ENCODE measurements around the gene ABRAXAS1.
"Not testable (repeated sequence)": the region's sequence is repeated elsewhere in the genome, so short reads cannot be mapped to it uniquely, and the experiment has no call there.

The ABRAXAS1 gene

DNA sequence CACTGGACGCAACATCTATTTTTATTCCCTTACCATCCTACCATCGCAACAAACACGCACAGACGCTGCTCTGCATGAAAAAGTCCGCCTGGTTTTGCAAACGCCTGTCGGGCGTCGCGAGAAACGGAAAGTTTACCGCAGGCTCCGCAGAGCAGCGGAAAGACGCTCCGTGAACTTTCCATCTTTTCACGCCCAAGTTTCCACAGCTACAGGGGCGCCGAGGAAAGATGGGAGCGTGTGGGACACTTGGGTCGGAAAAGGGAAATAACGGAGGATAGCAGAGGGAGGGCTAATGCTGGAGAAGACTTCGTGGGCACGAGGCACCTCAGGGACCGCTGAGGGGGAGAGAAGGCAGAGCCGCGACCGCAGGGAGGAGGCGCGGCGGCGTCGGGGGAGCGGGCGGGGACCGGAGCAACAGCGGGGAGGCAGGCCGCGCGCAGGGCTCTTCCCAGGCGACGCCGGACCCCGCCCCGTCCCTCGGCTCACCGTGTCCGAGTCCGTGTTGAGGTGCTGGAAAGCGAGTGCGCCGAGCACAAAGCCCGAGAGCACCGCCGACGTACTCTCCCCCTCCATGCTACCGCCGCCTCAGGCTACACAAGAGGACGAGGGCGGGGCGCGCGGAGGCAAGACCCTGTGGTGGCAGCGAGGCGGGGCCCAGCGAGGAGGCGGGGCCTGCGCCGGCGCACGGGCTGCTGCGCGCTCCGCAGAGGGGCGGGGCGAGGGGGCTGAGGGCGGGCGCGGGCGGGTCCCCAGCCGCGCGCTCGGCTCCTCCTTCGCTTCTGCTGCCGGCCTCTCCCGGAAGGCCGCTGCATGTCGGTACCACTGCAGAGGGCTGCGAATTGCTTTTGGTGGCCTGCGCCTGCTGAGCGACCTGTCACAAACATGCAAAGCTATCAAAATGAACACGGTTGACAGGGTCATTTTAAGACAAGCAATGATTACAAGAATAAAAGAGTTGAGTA is at the start of gene ABRAXAS1:
Gene ABRAXAS1 (minus strand): TSS at position 601 of the 962 bp plus-strand sequence. CDS start 28 bp downstream, at position 573.
- peak; percentile 88 to 90 for DNase-seq

- no peak for DNase-seq
Measured at GRCh38 chr4:83527671-83528070, 42.8 kb upstream of the ABRAXAS1 start.

GRCh38 chr4:83522239-83522638 is 37.3 kb upstream of the ABRAXAS1 start:
- no peak for DNase-seq

GRCh38 chr4:83516042-83516772 is 31.3 kb upstream of the ABRAXAS1 start:
- DNase-seq, result no peak

DNA sequence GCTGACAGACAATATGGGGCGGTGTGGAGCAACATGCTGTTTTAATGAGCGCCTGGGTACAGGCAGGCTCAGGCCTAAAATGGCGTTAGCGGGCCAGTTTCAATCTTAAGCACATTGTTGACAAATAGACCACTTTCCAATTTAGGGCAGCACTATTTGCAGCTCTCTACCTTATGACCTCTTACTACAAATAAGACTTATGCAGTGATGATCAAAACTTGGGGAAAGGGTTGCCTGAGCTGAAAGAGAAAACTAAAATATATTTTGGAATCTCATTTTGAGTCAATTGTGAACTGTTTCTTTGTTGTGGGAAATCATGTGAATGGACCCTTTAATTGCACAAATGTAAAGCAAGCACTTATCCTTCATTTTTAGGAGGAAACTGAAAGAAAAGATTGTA is 25.5 kb upstream of the ABRAXAS1 start:
- DNase-seq, result no peak

- DNase-seq, result peak; percentile 26 to 53
Measured at GRCh38 chr4:83509156-83509585, 24.3 kb upstream of the ABRAXAS1 start.

GRCh38 chr4:83504996-83505395 is 20.1 kb upstream of the ABRAXAS1 start:
- DNase-seq, result no peak

DNA sequence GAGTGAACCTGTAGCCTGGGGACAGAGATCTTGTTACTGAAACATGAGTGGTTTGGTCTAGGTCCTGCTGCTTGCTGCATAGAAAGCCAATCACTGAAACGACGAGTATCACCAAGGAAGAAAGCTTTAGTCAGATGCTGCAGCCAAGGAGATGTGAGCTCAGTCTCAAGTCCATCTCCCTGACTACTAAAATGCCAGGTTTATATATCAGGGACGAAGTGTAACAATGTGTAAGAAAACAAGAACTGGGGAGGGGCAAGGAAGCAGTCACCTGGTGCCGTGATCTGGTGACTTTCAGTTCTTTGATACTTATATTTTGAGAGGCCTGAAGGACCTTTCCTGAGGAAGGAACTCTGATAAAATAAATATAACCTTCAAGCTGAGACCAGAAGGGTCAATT is 19.6 kb upstream of the ABRAXAS1 start:
- no peak for DNase-seq

DNA sequence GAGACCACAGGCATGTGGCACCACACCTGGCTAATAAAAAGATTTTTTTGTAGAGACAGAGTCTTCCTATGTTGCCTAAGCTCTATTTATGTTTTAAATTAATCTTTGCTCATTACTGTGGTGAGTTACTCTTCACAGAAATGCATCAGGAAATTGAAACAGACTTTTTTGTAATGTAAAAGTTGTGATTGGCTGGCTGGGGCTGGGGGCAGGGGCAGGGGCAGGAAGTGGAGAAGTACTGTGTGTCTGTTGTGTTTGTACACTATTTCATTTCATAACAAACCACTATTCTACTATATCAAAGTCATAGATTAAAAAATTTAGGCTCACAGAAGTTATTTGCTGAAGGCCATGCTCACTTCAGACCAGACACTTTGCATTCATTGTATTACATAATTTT is 19.1 kb upstream of the ABRAXAS1 start:
- no peak for DNase-seq

- not testable (repeated sequence) for DNase-seq
Measured at GRCh38 chr4:83501671-83502070, 16.8 kb upstream of the ABRAXAS1 start.

- DNase-seq, result no peak
Measured at GRCh38 chr4:83498187-83498586, 13.3 kb upstream of the ABRAXAS1 start.

GRCh38 chr4:83496085-83496917 is 11.4 kb upstream of the ABRAXAS1 start:
- not testable (repeated sequence) for DNase-seq

GRCh38 chr4:83490876-83491450 is 6.1 kb upstream of the ABRAXAS1 start:
- DNase-seq, result no peak

GRCh38 chr4:83489711-83490326 is 4.9 kb upstream of the ABRAXAS1 start:
- no peak for DNase-seq

DNA sequence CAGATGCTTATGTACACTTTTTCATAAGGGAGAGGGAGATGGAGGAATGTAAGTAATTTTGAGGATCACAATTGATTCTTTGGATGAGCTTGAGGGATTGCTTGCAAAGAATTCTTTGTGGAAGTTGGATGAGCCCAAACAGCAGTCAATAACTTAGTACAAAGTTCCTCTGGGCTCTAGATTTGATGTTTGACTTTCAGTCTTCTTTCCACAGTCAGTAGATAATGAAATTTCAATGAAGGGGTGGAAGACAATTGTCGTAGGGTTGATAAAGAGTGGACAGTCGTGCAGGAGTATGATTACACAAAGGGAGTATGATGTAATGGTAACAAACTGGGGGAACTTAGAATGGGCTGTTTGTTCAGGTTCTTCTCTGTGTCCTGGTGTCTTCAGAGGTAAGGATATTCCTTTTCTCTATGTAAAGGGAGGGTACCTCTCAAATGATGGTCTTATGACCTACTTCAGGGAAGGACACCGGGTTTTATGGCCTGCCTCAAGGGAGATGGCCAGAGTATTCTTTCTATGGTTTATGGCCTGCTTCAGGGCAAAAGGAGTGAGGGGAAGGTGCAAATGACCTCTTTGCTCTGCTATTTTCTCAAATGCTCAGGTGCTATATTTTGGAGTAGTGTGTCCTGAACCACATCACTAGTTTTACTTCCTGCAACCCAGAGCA is 1.7 kb upstream of the ABRAXAS1 start:
- DNase-seq, result no peak

GRCh38 chr4:83473966-83474365 is 10.9 kb downstream of the ABRAXAS1 start:
- DNase-seq, result no peak

DNA sequence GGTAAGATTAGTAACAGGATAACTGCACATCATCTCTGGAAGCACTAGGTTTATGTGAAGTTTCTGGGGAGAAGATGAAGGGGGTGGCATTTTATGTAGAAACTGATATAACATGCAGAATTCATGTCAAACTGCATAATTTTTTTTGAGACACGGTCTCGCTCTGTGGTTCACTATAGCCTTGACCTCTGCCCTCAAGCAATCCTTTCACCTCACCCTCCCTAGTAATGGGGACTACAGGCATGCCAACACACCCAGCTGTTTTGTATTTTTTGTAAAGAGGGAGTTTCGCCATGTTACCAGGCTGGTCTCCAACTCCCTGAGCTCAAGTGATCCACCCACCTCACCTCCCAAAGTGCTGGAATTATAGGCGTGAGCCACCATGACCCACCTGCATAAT is 11.5 kb downstream of the ABRAXAS1 start:
- no peak for DNase-seq

DNA sequence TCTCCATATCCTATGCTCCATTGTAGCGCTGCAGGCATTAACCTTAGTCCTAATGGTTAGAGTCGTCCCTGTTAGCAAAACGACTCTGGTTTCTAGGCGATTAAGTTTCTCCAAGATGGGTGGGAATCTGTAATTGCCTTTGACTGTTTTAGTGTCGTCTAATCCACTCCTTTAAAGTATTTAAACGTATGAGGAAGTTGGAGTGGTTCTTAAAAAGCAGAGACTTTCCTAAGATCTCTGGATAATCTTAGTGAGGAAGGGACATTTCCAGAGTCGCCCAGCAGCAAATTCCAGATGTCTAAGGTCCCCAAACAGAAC is 28.8 kb downstream of the ABRAXAS1 start:
- DNase-seq, result no peak

DNA sequence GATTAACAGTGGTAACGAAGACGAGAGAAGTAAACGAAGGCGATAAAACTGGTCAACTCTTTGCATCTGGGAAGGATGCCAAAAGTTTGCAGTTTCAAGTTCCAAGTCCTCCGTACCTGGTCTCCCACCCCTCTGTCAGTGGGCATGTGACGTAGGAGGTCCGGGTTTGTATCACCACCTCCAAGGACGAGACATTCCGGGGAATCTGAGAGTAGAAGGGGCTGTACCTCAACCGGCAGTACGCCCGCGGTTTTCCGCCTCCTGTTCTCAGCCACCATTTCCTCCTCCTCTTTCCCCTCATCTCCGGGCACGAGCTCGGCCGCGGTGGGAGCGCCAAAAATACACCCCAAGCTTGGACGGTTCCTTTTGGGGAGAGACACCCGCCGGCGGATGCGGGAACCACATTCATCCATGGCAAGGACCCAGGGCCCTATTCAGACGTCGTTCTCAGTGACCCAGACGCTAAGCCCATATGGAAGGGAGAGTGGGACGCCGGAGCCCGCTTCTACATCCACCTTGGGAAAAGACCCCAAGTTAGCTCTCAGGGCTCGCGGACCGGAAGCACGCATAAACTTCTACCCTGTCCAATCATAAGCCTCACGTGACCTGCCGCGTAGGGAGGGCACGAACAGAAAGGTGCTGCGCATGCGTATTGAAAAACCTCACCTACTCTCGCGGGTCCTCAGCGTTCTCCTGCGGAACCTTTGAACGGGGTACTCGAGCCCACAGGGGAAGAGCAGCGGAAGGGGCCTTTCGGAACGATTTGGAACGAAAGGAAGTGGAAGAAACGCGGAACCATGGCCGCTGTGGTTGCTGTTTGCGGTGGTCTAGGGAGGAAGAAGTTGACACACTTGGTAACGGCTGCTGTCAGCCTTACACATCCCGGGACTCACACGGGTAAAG is 29.4 kb downstream of the ABRAXAS1 start, which contains the start of the genes HELQ and MRPS18C:
Gene HELQ (minus strand): TSS at position 543 of the 903 bp plus-strand sequence. CDS start 130 bp downstream, at position 413.
Gene MRPS18C (plus strand): TSS at position 778 of the 903 bp plus-strand sequence. CDS start 20 bp downstream, at position 798.
- peak; percentile 97 to 98 for DNase-seq

DNA sequence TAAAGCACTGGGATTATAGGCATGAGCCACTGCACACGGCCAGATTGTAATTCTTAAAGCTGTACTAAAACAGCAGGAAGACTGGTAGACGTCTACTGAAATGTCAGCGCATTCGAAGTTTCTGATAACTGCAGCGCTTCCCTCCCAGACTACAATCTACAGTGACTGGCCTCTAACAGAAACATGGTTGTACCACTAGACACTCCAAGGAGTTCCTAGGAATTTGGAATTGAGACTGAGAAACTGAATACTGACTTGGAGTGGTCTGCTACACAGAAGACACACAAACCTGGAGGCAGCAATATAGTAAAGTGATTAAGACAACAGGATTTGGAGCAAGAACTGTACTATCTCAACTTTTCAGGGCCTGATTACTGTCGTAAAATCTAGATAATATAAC is 30.2 kb downstream of the ABRAXAS1 start:
- no peak for DNase-seq

All from NCI-H1930 (cell line).